Islet of Langerhans (tissue), 1 donor: Measurements from ENCODE around the gene RAB31.

Experiments used
- FAIRE-seq: peaks from one replicate; lab custom pipeline; 2011; peaks lifted over from hg19 to GRCh38; lab: Jason Lieb, UNC

Gene RAB31

DNA sequence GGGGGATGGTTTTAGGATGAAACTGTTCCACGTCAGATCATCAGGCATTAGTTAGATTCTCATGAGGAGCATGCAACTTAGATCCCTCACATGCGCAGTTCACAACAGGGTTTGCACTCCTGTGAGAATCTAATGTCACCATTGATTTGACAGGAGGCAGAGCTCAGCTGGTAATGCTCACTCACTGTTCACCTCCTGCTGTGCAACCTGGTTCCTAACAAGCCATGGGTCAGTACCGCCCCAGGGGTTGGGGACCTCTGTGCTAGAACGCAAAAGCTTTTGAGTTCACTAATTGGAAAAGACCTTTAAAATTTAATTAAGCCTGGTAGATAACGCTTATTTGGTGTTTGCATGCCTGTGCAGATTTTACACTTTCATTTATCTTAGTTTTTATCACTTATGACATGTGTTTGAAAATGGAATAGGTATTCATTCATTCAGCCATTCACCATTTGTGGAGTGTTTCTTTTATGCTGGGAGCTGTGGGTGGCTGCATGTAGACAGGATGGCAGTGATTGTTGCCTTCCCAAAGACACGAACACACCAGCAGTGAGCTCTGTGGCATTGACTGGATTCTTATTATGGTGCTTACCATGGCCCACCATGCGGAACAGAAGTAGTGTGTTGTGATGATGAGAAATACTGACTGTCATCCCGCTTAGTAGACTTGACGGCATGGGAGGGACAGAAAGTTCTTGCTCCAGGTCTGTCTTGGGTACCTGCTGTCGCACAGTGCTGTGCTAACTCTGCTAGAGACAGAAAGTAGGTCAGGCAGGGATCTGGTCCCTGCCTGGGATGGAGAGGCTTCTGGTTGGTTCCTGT, 6.4 kb downstream of the RAB31 start:
- FAIRE-seq: no peak

DNA sequence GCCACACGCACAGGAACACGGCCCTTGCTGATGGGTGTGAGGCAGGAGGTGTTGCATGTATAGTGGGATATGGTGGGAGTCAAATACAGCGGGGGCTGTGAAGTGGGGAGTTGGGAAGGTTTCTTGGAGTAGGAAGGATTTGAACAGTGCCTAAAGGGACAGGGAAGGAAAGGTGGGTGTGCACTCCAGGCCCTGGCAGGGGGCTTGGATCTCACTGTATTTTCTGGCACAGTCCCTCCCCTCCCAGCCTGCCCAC, 6.9 kb downstream of the RAB31 start:
- FAIRE-seq: no peak

DNA sequence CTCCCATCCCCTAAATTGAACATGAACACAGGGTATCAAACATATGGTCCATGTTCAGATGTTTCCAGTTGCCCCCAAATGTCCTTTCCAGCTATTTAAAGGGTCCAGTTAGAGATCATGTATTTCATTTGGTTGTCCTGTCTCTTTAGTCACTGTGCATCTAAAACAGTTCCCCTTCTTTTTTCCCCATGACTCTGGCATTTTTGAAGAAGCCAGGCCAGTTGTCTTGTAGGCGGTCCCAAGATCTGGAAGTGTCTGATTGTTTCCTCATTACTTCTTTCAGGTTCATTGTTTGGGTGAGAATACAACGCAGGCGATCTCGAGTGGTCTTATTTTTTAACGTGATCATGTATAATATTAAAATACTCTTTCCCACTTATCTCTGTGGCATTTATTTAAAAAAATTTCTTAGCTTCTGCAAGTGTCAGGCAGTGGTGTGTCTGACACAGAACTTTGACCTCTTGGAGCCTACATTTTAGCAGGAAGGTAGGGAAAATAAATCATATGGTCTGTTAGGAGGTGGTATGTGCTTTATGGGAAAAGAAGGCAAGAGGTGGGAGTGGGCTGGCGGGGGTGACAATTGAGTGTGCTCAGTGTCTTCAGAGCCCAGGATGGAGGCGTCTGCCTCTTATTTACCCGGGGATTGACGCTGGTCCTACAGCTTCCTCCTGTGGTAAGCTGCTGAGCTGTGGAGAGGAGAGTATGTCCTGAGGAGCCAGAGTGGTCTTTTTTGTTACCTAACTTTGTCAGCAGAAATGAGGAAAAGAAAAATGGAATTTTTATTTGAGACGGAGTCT, 8.1 kb downstream of the RAB31 start:
- no peak for FAIRE-seq

DNA sequence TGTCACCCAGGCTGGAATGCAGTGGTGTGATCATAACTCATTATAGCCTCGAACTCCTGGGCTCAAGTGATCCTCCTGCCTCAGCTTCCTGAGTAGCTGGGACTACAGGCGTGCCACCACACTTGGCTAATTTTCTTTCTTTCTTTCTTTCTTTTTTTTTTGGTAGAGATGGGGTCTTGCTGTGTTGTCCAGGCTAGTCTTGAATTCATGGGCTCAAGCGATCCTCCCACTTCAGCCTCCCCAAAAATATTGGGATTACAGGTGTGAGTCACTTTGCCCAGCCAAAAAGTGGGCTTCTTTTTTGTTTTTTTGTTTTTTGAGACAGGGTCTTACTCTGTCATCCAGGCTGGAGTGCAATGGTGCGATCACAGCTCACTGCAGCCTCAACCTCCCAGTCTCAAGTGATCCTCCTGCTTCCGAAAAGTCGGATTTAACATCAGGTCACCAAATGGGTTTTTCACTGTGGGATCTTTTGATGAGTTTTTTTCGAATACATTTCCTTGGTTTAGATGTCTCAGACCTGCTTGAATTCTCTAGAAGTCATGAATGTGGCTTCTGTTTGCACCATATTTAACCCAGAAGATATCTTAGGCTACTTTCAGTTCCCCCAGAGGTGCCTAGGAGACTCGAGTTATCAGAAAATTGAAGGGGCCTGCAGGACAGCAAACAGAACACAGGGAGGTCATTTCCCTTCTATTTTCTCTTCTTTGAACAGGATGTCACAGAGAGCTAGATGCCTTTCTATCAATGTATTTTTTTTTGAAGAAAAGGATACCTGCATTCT, 8.9 kb downstream of the RAB31 start:
- FAIRE-seq: no peak

DNA sequence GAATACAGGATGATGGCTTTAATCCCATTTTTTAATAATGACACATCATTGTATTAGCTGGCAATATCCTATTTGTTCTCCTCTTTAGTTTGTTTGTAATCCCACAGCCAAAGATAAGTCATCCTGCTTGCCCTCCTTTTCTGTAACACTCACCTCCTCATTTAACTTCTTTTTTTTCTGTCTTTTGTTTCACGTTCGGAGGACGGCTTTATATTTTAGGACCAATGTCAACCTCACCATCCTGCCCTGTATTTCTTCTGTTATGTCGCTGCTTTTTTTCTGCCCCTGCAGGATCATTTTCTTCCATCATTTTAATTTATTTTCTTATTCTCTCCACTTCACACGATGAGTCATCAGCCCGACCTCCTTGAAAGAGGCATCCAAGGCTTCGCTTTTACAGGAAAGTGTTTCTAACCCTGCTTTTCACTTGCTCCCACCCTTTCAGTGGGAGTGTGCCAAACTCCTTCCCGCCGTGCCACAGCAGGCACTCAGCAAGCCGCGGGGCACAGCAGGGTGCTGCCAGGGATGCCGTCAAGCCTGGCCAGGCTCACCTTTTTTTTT, 11.4 kb downstream of the RAB31 start:
- FAIRE-seq: no peak

DNA sequence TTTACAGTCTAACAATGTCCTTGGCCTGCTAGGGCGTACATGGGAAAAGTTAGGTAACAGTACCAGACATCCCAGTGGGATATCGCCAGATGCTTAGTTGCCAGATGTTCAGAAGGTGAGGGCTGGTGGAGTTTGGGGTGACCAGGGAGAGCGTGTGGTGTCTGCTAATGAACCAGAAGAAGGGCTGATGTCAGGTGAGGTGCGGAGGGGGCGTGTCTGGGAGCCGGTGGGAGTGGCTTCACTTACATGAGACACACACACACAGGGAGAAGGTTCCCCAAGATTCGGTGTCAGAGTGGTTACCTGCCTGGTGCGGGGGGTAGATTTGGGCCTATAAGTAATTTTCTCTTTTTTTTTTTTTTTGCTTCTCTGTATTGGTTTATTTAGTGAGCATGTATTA, 12.2 kb downstream of the RAB31 start:
- FAIRE-seq: no peak

DNA sequence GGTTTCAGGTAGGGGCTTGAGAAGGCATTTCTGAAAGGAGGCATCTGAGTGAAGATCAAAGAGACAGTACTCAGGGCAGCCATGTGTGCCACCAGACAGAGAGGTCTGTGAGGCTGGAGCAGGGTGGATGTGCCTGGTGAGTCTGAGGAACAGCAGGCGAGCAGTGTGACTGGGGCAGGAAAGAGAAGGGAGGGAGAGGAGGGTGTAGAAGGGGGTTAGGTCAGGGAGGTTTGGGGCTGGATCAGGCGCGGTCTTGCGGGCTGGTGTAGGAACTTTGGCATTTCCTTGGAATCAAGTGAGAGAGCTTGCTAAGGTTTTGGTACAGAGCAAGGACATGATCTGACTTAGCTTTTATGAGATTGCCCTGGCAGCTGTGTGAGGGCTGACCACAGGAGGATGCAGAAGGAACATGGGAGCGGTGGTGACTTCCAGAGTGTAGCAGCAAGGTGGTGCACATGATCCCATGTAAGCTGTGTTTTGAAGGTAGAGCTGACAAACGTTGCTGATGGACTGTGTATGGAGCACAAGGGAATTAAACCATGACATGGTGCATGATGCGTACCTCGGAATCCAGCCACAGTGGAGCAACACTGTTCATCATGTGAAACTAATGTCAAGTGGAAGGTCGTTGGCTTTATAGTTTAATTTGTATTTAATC, 13.9 kb downstream of the RAB31 start:
- FAIRE-seq: no peak

DNA sequence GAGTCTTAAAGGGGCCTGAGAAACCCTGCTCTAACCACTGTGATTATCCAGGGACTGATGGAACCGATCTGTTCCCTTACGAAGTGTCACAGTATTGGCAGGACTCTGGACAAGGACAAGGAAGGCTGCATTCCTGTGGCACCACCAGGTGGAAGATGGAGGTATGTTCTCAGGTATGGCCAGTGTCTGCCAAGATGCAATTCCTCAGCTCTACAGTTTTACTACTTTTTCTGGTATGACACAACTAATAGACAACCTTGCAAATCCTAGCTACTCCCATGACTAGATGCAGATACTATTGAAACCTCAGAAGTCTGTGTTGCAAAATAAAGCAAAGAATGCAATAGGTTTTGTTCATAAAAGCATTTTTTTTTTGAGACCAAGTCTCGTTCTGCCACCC, 14.6 kb downstream of the RAB31 start:
- peak; percentile 65 for FAIRE-seq

DNA sequence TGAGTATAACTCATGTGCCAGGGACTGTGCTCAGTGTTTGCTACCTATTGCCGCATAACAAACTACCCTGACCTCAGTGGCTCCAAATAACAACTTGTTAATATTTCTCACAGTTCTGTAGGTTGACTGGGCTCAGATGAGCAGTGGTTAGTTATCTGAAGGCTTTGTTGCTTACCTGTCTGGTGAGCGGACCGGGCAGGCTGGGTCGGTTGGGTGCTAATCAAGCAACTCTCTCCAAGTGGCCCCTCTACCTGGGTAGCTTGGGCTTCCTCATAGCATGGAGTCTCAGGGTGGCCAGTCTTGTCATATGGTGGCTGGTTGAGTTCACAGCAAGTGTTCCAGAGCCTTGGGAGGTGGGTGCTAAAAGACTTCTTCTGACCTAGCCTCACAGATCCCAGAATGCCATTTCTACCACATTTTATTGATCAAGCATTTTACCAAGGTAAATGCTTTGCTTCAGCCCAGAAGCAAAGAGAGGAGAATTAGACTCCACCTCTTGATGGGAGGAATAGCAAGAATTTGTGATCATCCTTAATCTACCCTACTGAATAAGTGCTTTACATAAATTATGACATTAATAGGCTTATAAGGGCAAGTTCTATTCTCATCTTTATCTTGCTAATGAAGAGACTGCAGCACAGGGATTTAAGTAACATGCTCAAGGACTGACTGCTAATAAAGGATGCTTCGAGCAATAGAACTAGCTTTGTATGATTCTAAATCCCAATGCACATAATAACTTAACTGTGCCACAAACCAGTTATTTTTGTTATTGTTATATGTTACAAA, 16.9 kb downstream of the RAB31 start:
- no peak for FAIRE-seq

DNA sequence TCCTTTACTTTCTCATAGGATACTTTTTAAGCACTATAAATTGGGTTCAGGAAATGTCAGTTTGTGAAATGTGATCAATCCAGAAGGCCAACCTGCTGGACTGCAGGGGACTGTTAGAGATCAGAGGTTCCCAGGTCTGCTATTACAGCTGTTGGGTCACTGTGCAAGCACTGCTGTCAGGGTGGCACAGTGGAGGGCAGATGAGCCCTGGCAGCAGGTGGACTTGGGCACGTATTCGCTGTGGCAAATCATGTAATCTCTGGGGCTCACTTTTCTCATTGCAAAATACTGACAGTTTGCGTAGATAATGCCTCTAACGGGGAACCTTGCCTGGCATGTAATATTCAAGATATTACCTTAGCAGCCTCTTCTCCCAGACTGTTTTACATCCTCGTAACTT, 18.1 kb downstream of the RAB31 start:
- no peak for FAIRE-seq

DNA sequence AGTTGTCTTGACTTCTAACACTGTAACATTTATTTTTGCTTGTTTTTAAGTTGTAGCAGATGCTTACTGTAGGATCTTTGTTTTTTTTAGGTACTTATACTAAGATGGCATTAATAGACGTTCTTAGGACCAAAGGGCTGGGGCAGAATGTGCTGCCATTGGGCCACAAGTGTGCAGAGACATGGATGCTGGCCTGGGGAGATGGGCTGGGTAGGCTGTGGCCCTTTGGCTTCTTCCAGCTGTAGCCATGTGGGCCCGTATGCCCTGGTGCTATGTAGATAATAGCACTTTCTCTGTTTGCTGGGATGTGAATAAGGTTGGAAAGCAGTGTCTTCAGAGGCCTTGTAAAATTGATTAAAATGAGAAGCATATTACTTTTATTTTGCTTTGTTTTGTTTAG, 18.8 kb downstream of the RAB31 start:
- no peak for FAIRE-seq

DNA sequence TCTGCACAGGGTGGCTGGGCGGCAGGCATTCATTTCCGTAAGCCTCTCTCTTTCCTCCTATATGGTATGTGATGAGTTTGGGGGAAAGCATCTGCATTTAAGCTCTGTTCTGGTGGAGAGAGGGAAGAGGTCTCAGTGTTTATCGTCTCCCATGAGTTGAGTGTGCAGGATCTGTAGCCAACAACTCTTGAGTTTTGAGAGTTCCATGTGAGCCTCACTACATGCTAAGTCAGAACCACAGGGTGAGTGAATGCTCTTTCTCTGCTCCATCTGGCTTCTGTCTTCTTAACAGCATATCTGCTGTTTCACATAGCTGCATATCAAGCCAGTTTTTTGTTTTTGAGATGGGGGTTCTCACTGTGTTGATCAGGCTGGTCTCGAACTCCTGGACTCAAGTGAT, 22.7 kb downstream of the RAB31 start:
- FAIRE-seq: no peak

DNA sequence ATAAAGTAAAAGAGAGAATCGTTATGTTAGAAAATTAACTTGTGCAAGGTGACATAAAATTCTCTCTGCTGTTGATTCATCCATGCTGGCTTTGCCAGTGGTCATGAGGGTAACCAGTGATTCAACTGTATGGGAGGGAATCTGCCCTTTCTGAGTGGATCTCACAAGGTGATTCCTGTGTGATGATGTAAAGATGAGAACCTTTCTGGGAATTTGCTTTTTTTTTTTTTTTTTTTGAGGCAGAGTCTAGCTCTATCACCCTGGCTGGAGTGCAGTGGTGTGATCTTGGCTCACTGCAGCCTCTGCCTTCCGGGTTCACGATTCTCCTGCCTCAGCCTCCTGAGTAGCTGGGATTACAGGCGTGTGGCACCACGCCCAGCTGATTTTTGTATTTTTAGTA, 23.3 kb downstream of the RAB31 start:
- FAIRE-seq: no peak

DNA sequence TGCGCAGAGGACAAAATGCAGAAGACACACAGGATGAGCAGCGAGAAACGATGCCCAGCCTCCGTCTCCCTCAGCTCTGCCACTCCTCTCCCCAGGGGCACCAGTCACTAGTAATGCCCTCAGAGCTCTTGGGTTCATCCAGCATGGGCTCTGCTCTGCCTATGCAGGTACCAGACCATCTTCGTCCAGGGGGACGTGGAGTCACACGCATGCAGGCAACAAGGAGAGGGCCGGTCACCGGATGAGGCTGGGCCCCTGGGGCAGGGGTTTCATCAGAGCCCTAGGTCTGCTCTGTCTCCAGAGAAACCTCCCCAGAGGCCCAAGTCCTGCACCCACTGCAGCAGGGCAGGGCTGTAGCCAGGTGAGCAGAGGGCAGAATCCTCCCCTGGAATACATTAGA, 23.9 kb downstream of the RAB31 start:
- FAIRE-seq: no peak

DNA sequence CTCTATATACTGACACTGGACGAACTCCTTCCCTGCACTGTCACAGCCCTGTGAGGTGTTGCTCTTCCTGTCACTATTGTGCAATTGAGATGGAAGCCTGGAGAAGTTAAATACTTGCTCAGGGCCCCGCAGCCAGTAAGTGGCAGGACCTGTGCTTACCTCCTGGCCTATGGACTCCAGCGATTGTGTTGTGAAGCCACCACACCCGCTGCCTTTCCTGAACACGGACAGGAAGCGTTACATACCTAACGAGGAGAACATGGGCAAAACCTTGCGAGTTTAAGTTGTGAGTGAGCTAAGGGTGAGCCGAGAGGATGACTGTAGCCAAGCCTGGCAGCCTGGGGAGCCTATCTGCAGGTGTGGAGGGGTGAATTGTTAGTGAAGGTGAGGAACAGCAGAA, 26.1 kb downstream of the RAB31 start:
- no peak for FAIRE-seq

DNA sequence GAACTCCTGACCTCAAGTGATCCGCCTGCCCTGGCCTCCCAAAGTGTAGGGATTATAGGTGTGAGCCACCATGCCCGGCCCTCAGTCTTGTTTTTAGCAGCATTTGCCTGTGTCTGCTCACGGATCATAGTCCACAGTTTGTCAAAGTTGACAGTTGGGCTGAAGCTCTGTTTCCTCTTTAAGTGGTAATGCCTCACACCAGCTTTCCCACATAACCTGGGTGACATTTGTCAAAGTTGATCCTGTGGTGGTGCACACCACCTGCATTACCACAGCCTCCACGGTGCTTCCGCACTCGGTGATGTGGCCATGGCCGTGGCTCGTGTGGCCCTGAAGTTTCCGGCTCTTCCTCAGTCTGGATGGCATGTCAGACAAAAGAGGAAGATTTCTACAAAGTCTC, 27.1 kb downstream of the RAB31 start:
- FAIRE-seq: no peak

DNA sequence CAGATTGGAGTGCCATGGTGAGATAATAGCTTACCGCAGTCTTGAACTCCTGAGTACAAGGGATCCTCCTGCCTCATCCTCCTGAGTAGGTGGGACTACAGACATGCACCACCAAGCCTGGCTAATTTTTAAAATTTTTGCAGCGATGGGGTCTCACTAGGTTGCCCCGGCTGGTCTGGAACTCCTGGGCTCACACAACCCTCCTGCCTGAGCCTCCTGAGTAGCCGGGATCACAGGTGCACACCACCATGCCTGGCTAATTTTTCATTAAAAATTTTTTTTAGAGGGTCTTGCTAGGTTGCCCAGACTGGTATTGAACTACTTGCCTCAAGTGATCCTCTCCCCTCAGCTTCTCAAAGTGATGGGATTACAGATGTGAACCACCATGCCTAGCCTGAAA, 27.8 kb downstream of the RAB31 start:
- no peak for FAIRE-seq

DNA sequence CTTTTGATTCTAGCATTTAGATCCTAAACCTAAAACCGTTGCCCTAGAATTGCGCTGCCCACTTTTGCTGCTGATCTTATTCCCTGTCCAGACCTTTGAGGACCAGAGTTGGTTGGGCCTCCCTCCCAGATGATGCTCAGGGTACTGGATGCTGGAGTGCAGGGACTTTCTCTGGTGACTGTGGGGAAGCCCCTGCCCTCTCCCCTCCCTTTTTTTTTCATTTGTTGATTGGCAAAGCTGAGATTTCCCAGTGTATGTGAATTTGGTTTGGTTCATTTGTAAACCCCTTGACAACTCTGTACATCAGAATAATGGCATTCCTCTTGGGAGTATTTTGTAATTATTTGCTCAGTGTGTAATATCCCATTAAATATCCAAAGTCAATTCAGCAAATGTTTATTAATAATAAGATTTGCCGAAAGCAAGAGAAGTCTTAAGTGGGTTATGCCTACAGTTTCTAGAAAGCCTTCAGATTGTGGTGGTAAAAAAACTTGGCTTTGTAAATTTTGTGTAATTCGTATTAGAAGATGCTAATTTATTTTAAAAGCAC, 28.3 kb downstream of the RAB31 start:
- FAIRE-seq: no peak

DNA sequence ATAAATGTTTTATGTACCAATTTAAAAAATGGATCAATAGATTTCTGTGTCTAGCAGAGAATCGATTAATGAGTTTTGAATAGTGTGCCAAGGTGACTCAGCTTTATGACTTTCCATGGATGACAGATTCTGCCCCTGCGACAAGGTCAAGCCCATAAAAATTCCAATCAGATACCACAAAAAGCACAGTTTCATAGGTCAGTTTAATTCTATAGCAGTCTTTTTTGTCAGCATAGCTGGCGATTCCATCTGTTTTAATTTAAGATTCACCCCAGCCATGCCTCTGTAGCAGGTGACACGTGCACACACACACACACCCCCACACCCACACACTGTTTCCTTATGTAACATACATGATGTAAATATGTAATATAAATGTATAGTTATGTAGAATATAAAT, 28.9 kb downstream of the RAB31 start:
- FAIRE-seq: no peak

DNA sequence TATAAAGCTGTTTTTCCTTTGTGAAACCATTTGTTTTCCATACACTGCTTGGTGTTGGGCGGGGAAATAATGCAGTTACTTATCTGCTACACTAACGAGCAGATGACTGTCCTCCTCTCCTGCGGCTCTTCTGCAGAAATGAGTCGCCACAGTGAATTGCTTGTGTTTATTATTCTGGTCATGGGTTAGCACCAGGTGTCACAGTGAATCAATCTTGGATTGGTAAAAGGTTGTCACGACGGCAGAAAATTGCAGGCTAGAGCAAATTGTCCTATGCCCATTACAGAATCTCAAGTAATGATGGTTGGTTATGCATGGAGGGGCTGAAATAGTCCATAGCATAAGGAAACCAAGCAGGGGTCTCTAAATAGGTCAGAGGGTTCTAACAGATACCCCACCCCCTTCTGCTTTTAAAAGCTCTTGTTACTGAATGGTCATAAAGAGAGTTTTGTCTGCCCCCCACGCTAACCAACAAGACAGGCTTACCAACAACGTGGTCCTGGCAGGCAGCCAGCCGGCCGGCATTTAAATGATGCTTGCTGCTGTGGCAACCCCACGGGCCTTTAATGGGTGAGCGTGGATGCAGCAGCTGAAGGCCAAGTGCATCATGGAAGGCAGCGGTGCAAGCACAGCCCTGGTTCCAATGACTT, 29.5 kb downstream of the RAB31 start:
- no peak for FAIRE-seq
